H9 (cell line): ENCODE results near the gene COG4. TPM values are rescaled to one million over a fixed set of nuclear protein-coding genes. Genes with fewer than 3 reads are reported as not detected.

Experiments used
- DNase-seq: peaks from one replicate; pipeline ENCODE4 v3.0.0-alpha.2; 2017
- H2AFZ ChIP-seq: one replicate; pipeline ENCODE4 v1.6.1; 2013; ENCODE audit warnings: mild to moderate bottlenecking, low read length, control low read depth, moderate library complexity
- H2AK5ac ChIP-seq: 2 replicates; pipeline ENCODE4 v1.6.1; 2013; ENCODE audit warnings: low read length, control low read depth, mixed read lengths; ENCODE audit not compliant: insufficient read length
- H2BK120ac ChIP-seq: one replicate; pipeline ENCODE4 v1.6.1; 2013; ENCODE audit warnings: low read depth, mild to moderate bottlenecking, low read length, control low read depth, inconsistent platforms; ENCODE audit not compliant: poor library complexity, severe bottlenecking
- H2BK12ac ChIP-seq: 2 replicates; pipeline ENCODE4 v1.6.1; 2013; ENCODE audit warnings: low read length, control low read depth, mixed read lengths, low read depth; ENCODE audit not compliant: insufficient read length
- H2BK15ac ChIP-seq: 2 replicates; pipeline ENCODE4 v1.6.1; 2013; ENCODE audit warnings: low read depth, low read length, control low read depth
- H2BK20ac ChIP-seq: one replicate; pipeline ENCODE4 v1.6.1; 2013; ENCODE audit warnings: low read depth, mild to moderate bottlenecking, low read length, control low read depth, inconsistent platforms; ENCODE audit not compliant: poor library complexity, severe bottlenecking
- H2BK5ac ChIP-seq: 2 replicates; pipeline ENCODE4 v1.6.1; 2013; ENCODE audit warnings: low read length, control low read depth, mixed read lengths; ENCODE audit not compliant: insufficient read length
- H3K14ac ChIP-seq: 2 replicates; pipeline ENCODE4 v1.6.1; 2013; ENCODE audit warnings: low read length, control low read depth; ENCODE audit not compliant: insufficient read depth
- H3K18ac ChIP-seq: 2 replicates; pipeline ENCODE4 v1.6.1; 2013; ENCODE audit warnings: low read depth, mild to moderate bottlenecking, mixed read lengths, low read length, control low read depth; ENCODE audit not compliant: insufficient read length
- H3K23ac ChIP-seq: 2 replicates; pipeline ENCODE4 v1.6.1; 2013; ENCODE audit warnings: low read length, control low read depth, mixed read lengths, low read depth; ENCODE audit not compliant: insufficient read length
- H3K23me2 ChIP-seq: 2 replicates; pipeline ENCODE4 v1.6.1; 2013; ENCODE audit warnings: low read depth, mild to moderate bottlenecking, mixed read lengths, low read length, control low read depth; ENCODE audit not compliant: insufficient read length, poor library complexity, severe bottlenecking
- H3K27ac ChIP-seq: 2 replicates; pipeline ENCODE4 v1.5.1; 2013; ENCODE audit warnings: low read length, control low read depth, mixed read lengths, low read depth; ENCODE audit not compliant: insufficient read length
- H3K27me3 ChIP-seq: 2 replicates; pipeline ENCODE4 v1.6.1; 2013; ENCODE audit warnings: low read length, control low read depth, inconsistent platforms; ENCODE audit not compliant: insufficient read depth
- H3K4ac ChIP-seq: 2 replicates; pipeline ENCODE4 v1.6.1; 2013; ENCODE audit warnings: low read depth, mild to moderate bottlenecking, control low read depth, inconsistent platforms, low read length, moderate library complexity
- H3K4me1 ChIP-seq: 2 replicates; pipeline ENCODE4 v1.6.1; 2013; ENCODE audit warnings: low read length, control low read depth, inconsistent platforms; ENCODE audit not compliant: insufficient read depth
- H3K4me2 ChIP-seq: 2 replicates; pipeline ENCODE4 v1.6.1; 2013; ENCODE audit warnings: low read length, control low read depth, mixed read lengths; ENCODE audit not compliant: insufficient read length, insufficient read depth
- H3K56ac ChIP-seq: 2 replicates; pipeline ENCODE4 v1.6.1; 2013; ENCODE audit warnings: low read depth, mild to moderate bottlenecking, mixed read lengths, low read length, control low read depth; ENCODE audit not compliant: insufficient read length
- H3K79me1 ChIP-seq: 2 replicates; pipeline ENCODE4 v1.6.1; 2013; ENCODE audit warnings: low read depth, mild to moderate bottlenecking, moderate library complexity, low read length, control low read depth, inconsistent platforms; ENCODE audit not compliant: insufficient read depth, poor library complexity, severe bottlenecking
- H3K79me2 ChIP-seq: 2 replicates; pipeline ENCODE4 v1.6.1; 2013; ENCODE audit warnings: low read length, control low read depth, inconsistent platforms; ENCODE audit not compliant: insufficient read depth
- H3K9ac ChIP-seq: 2 replicates; pipeline ENCODE4 v1.6.1; 2013; ENCODE audit warnings: low read length, control low read depth, mixed read lengths; ENCODE audit not compliant: insufficient read length; ENCODE audit errors: extremely low read depth
- H3K9me3 ChIP-seq: one replicate; pipeline ENCODE4 v1.6.1; 2013; ENCODE audit warnings: low read depth, low read length, inconsistent platforms; ENCODE audit not compliant: control insufficient read depth
- H3T11ph ChIP-seq: one replicate; pipeline ENCODE4 v1.6.1; 2013; ENCODE audit warnings: mild to moderate bottlenecking, low read length, control low read depth, inconsistent platforms
- H4K20me1 ChIP-seq: one replicate; pipeline ENCODE4 v1.6.1; 2013; ENCODE audit not compliant: control insufficient read depth, insufficient read length, insufficient read depth
- H4K5ac ChIP-seq: 2 replicates; pipeline ENCODE4 v1.6.1; 2013; ENCODE audit warnings: low read depth, mild to moderate bottlenecking, mixed read lengths, low read length, control low read depth; ENCODE audit not compliant: insufficient read length
- H4K8ac ChIP-seq: replicated peaks from 2 replicates; pipeline ENCODE4 v1.6.1; 2013; ENCODE audit warnings: low read length, control low read depth, mixed read lengths, low read depth; ENCODE audit not compliant: insufficient read length
- H4K91ac ChIP-seq: 2 replicates; pipeline ENCODE4 v1.6.1; 2013; ENCODE audit warnings: low read depth, mild to moderate bottlenecking, moderate library complexity, mixed read lengths, low read length, control low read depth; ENCODE audit not compliant: insufficient read length
- H3K27ac Mint-ChIP-seq, 3 experiments: 2 replicates in 2 of 3; 3 replicates in 1 of 3; pipeline ENCODE4 v1.8.0; 2020 to 2021; ENCODE audit warnings: mixed read lengths in 3 of 3, mild to moderate bottlenecking in 1 of 3, moderate library complexity in 1 of 3
- H3K27me3 Mint-ChIP-seq: 2 replicates; pipeline ENCODE4 v1.8.0; 2021; ENCODE audit warnings: low read depth, mild to moderate bottlenecking, moderate library complexity, mixed read lengths
- H3K36me3 Mint-ChIP-seq, 3 experiments: 2 replicates in 2 of 3; 3 replicates in 1 of 3; pipeline ENCODE4 v1.8.0; 2020 to 2021; ENCODE audit warnings: low read depth in 3 of 3, mixed read lengths in 3 of 3; ENCODE audit not compliant: insufficient read depth in 1 of 3
- H3K4me1 Mint-ChIP-seq, 2 experiments: 2 replicates each; pipeline ENCODE4 v1.8.0; 2020; ENCODE audit warnings: mixed read lengths in 2 of 2
- H3K4me3 Mint-ChIP-seq, 2 experiments: 2 replicates in 1 of 2; 3 replicates in 1 of 2; pipeline ENCODE4 v1.8.0; 2020 to 2021; ENCODE audit warnings: mild to moderate bottlenecking in 2 of 2, mixed read lengths in 2 of 2, moderate library complexity in 1 of 2
- H3K9me3 Mint-ChIP-seq, 2 experiments: 2 replicates in 1 of 2; 3 replicates in 1 of 2; pipeline ENCODE4 v1.8.0; 2020; ENCODE audit warnings: mild to moderate bottlenecking in 2 of 2, mixed read lengths in 2 of 2, moderate library complexity in 1 of 2
- CTCF ChIP-seq: fragments of 200-600 bp; sonication (generic); conservative IDR thresholded peaks from 3 replicates; pipeline ENCODE4 v1.8.0; 2021; ENCODE audit warnings: antibody characterized with exemption, mild to moderate bottlenecking
- WGBS: extraction: QIAGEN DNeasy Blood & Tissue Kit; methylation state at CpG from one replicate; pipeline ENCODE4 v1.1.7; 2013; ENCODE audit warnings: missing lambda C conversion rate, low lambda C conversion rate, mixed read lengths; ENCODE audit not compliant: insufficient read length; ENCODE audit errors: extremely low coverage; 5-methylcytosine and 5-hydroxymethylcytosine counted together
- total RNA-seq: library from RNA; stranded (reverse); gene quantifications from 2 replicates; pipeline ENCODE4 v1.2.1, GENCODE V29; 2021

The COG4 gene
- total RNA-seq, 1 experiment from 2014 or later: 51.9 TPM

GRCh38 chr16:70457446-70458166 lies 65.7 kb downstream of the COG4 start:
- H3K27ac Mint-ChIP-seq: no peak overlapping the region
- Histone ChIP-seq H4K20me1 (no peaks in the 10 kb centered on the region), H3K56ac (no peak overlapping the region), H3K4me1 (no peaks in the 10 kb centered on the region), H3K79me2 (no peaks in the 10 kb centered on the region), H3T11ph (no peak overlapping the region), H2AK5ac (no peak overlapping the region), H2BK15ac (no peak overlapping the region), H2BK5ac (no peak overlapping the region), H3K18ac (no peak overlapping the region), H3K4ac (no peak overlapping the region), H3K9me3 (no peaks in the 10 kb centered on the region), H3K23me2 (no peaks in the 10 kb centered on the region), H3K9ac (no peak overlapping the region), H2AFZ (no peak overlapping the region), H4K8ac (no peak overlapping the region), H3K79me1 (no peaks in the 10 kb centered on the region), H4K91ac (no peak overlapping the region), H3K23ac (no peak overlapping the region), H4K5ac (no peak overlapping the region), H3K4me2 (no peak overlapping the region), H2BK120ac (no peak overlapping the region), H2BK12ac (no peak overlapping the region), H3K14ac (no peak overlapping the region), H2BK20ac (no peak overlapping the region), H3K27ac (no peak overlapping the region), H3K27me3 (no peaks in the 10 kb centered on the region)
- H3K4me1 Mint-ChIP-seq: peaks cover 13 to 22% of the 10 kb centered on the region in 2 experiments
- H3K9me3 Mint-ChIP-seq: no peaks in the 10 kb centered on the region
- no peaks in the 10 kb centered on the region for H3K36me3 Mint-ChIP-seq
- no peak for TF ChIP-seq CTCF
- no peak for DNase-seq
- H3K27me3 Mint-ChIP-seq: no peaks in the 10 kb centered on the region; the same call in 1 of the 2 replicates
- no peak overlapping the region for H3K4me3 Mint-ChIP-seq
- no CpG with 5 or more reads among the region's 5 CpGs for WGBS
